ENCODE measurements around the gene TMIGD3. TPM values are rescaled to one million over a fixed set of nuclear protein-coding genes. Genes with fewer than 3 reads are reported as not detected.

TMIGD3 gene
- total and polyA plus RNA-seq, 4 donors, result 1.6 to 34.6 (median 4.1) TPM

DNA sequence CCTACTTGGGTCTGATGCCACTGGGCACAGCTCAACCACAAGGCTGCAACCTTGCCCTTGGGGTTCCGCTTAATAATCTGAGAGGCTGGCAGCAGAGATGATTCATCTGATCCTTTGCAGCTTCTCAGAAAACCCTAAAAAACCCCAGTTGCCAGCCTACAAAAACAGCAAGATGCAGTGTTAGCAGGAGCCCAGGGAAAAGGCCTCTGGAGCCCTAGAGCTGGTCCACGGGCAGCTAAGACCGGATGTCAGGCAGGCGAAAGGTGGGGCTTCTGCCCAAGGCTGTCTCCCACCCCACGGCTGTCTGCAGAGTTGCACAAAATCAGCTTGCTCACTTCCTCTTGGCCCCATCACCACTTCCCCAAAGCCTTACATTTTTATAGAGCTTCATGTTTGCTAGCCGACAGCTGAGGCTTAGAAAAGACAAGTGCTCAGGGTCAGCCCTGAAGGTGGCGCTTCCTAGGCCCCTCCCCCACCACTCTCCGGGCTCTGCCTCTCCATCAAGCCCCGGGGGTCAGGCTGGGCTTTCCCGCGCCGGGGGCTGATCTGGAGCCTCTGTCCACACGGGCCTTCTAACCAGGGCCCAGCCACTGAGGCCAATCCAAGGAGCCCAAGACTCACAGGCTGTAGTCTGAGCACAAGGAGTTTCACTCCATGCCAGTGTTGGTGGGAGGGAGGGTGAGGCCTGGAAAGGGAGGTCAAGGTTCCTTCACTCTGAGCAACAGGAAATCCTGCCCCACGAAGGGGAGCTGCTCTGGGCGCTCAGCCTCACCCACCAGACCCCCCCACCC is 4.2 kb upstream of the TMIGD3 start:
- Histone ChIP-seq H3K9me3 (ENCODE audit: control insufficient read depth in 4 of 4, insufficient read depth in 3 of 4, low read length in 3 of 4) (no peaks in the 10 kb centered on the region), H3K4me1 (ENCODE audit: control insufficient read depth in 5 of 5, insufficient read depth in 5 of 5, low read length in 5 of 5) (peaks cover 7 to 24% (median 14%) of the 10 kb centered on the region in 5 donors), H3K27me3 (ENCODE audit: control insufficient read depth in 3 of 3, insufficient read depth in 3 of 3, low read length in 2 of 3) (no peaks in the 10 kb centered on the region), H3K27ac (ENCODE audit: low read depth in 1 of 2, low read length in 1 of 2) (peak overlapping the region; percentile 88 to 99), H3K4me3 (peak overlapping the region; percentile 2), H3K9ac (ENCODE audit: insufficient read depth in 1 of 2, low read length in 2 of 2) (no peak overlapping the region), H3K36me3 (ENCODE audit: control insufficient read depth in 4 of 4, insufficient read depth in 4 of 4, low read length in 4 of 4) (no peaks in the 10 kb centered on the region)
- DNase-seq (peak; percentile 74 to 81 (median 76)), ATAC-seq (ENCODE audit: insufficient read depth, low FRiP score) (peak; percentile 60)
- TF ChIP-seq CTCF (IDR thresholded peaks at IDR 0.05; ENCODE audit: control extremely low read depth, extremely low read depth), result no peak
- WGBS, 2 donors, result 3 to 6% methylated on average over 15 of the region's 15 CpGs

GRCh38 chr1:111506561-111506960 is 3.1 kb upstream of the TMIGD3 start:
- DNase-seq, result no peak
- WGBS, 2 donors, result 45 to 76% methylated on average over 2 of the region's 2 CpGs
- Histone ChIP-seq H3K9ac (ENCODE audit: insufficient read depth in 1 of 2, low read length in 2 of 2) (no peak overlapping the region), H3K9me3 (ENCODE audit: control insufficient read depth in 4 of 4, insufficient read depth in 3 of 4, low read length in 3 of 4) (no peaks in the 10 kb centered on the region), H3K27me3 (ENCODE audit: control insufficient read depth in 3 of 3, insufficient read depth in 3 of 3, low read length in 2 of 3) (no peaks in the 10 kb centered on the region), H3K4me3 (no peak overlapping the region), H3K27ac (ENCODE audit: low read depth in 1 of 2, low read length in 1 of 2) (peak overlapping the region in 1 of 2 donors; percentile 47), H3K36me3 (ENCODE audit: control insufficient read depth in 4 of 4, insufficient read depth in 4 of 4, low read length in 4 of 4) (no peaks in the 10 kb centered on the region), H3K4me1 (ENCODE audit: control insufficient read depth in 5 of 5, insufficient read depth in 5 of 5, low read length in 5 of 5) (peaks cover 7 to 24% (median 10%) of the 10 kb centered on the region in 5 donors)
- TF ChIP-seq CTCF (IDR thresholded peaks at IDR 0.05; ENCODE audit: control extremely low read depth, extremely low read depth), result no peak
- no peak for ATAC-seq (ENCODE audit: insufficient read depth, low FRiP score)

- DNase-seq (no peak), ATAC-seq (ENCODE audit: insufficient read depth, low FRiP score) (no peak)
- Histone ChIP-seq H3K27me3 (ENCODE audit: control insufficient read depth in 3 of 3, insufficient read depth in 3 of 3, low read length in 2 of 3) (no peaks in the 10 kb centered on the region), H3K9ac (ENCODE audit: insufficient read depth in 1 of 2, low read length in 2 of 2) (no peak overlapping the region), H3K9me3 (ENCODE audit: control insufficient read depth in 4 of 4, insufficient read depth in 3 of 4, low read length in 3 of 4) (no peaks in the 10 kb centered on the region), H3K4me3 (no peak overlapping the region), H3K27ac (ENCODE audit: low read depth in 1 of 2, low read length in 1 of 2) (peak overlapping the region in 1 of 2 donors; percentile 54), H3K36me3 (ENCODE audit: control insufficient read depth in 4 of 4, insufficient read depth in 4 of 4, low read length in 4 of 4) (no peaks in the 10 kb centered on the region), H3K4me1 (ENCODE audit: control insufficient read depth in 5 of 5, insufficient read depth in 5 of 5, low read length in 5 of 5) (peaks cover 4 to 24% (median 9%) of the 10 kb centered on the region in 5 donors)
- no peak for TF ChIP-seq CTCF (IDR thresholded peaks at IDR 0.05; ENCODE audit: control extremely low read depth, extremely low read depth)
- WGBS, 2 donors, result 60 to 74% methylated on average over 6 of the region's 6 CpGs
Measured at GRCh38 chr1:111505641-111506119, 2.2 kb upstream of the TMIGD3 start.

Data from lung (tissue), 12 donors.